Prostate gland (tissue), 2 donors: ENCODE results near the gene GPR35. TPM values are rescaled to one million over a fixed set of nuclear protein-coding genes. Genes with fewer than 3 reads are reported as not detected.
"Not testable (repeated sequence)": the region's sequence is repeated elsewhere in the genome, so short reads cannot be mapped to it uniquely, and the experiment has no call there.

Source experiments
- DNase-seq: peaks from one replicate; pipeline ENCODE4 v3.0.0-alpha.2; 2019; ENCODE audit warnings: low spot score
- H3K27ac ChIP-seq, 2 donors: fragments of 200-600 bp; sonication (generic); 2 replicates each; pipeline ENCODE4 v1.5.1; 2017 to 2019
- H3K27me3 ChIP-seq: fragments of 200-600 bp; sonication (generic); replicated peaks from 2 replicates; pipeline ENCODE4 v1.5.1; 2019; ENCODE audit not compliant: insufficient read depth
- H3K36me3 ChIP-seq, 2 donors: fragments of 200-600 bp; sonication (generic); 1 replicate in 1 of 2; 2 replicates in 1 of 2; pipeline versions ENCODE4 v1.5.1 to v1.8.1; 2017 to 2019
- H3K4me1 ChIP-seq: fragments of 200-600 bp; sonication (generic); replicated peaks from 2 replicates; pipeline ENCODE4 v1.5.1; 2019
- H3K4me3 ChIP-seq, 2 donors: fragments of 200-600 bp; sonication (generic); 2 replicates each; pipeline ENCODE4 v1.5.1; 2017 to 2019
- H3K9me3 ChIP-seq: fragments of 200-600 bp; sonication (generic); 2 replicates; pipeline ENCODE4 v1.5.1; 2017
- CTCF ChIP-seq, 4 experiments: fragments of 200-600 bp in 2 of 4; fragments of 450-650 bp in 2 of 4; sonication (generic) in 2 of 4; IDR thresholded peaks; 1 replicate in 3 of 4; 2 replicates in 1 of 4; pipeline ENCODE4 v1.5.1; 2016 to 2019; ENCODE audit warnings: antibody characterized with exemption in 4 of 4, mild to moderate bottlenecking in 2 of 4, moderate library complexity in 2 of 4
- POLR2A ChIP-seq: fragments of 450-650 bp; IDR thresholded peaks from one replicate; pipeline ENCODE4 v1.6.1; 2016; ENCODE audit warnings: antibody characterized with exemption, mild to moderate bottlenecking
- POLR2AphosphoS5 ChIP-seq: sonication (generic); formaldehyde crosslinking; IDR thresholded peaks from one replicate; pipeline ENCODE4 v1.6.1; 2017; ENCODE audit warnings: antibody characterized with exemption
- WGBS: methylation state at CpG from one replicate; pipeline ENCODE4 v1.1.5; 2018; 5-methylcytosine and 5-hydroxymethylcytosine counted together
- intact Hi-C: fragments of 100-400 bp; cut with DNase I; formaldehyde crosslinking; loops from one replicate; pipeline ENCODE4 v1.14.2; 2022
- total RNA-seq, 2 donors: library from RNA; depleted of rRNA; stranded (reverse); fragments of >200 nt; gene quantifications; one replicate each; pipeline ENCODE4 v1.1.0, GENCODE V29; 2016

The GPR35 gene
- total RNA-seq, 2 donors from 2014 or later: 3.3 to 4.6 TPM

GRCh38 chr2:240649331-240649730, 24.1 kb downstream of the GPR35 start:
- no peaks in the 10 kb centered on the region for H3K36me3 ChIP-seq
- no peaks in the 10 kb centered on the region for H3K9me3 ChIP-seq
- no peak for DNase-seq

GRCh38 chr2:240650254-240650965, 25.1 kb downstream of the GPR35 start:
- TF ChIP-seq POLR2A (no peak), CTCF (IDR thresholded peaks at IDR 0.05) (no peak), POLR2AphosphoS5 (no peak)

More at GRCh38 chr2:240649331-240649730, 24.1 kb downstream of the GPR35 start:
- intact Hi-C loops: no loop called here
- WGBS: 47% methylated on average over 7 of the region's 7 CpGs
- H3K4me1 ChIP-seq: no peaks in the 10 kb centered on the region
- H3K4me3 ChIP-seq: no peak overlapping the region
- H3K27ac ChIP-seq: no peak overlapping the region
- TF ChIP-seq CTCF (IDR thresholded peaks at IDR 0.05) (no peak), POLR2AphosphoS5 (no peak), POLR2A (no peak)
- peaks cover 6% of the 10 kb centered on the region for H3K27me3 ChIP-seq

GRCh38 chr2:240651185-240651584, 25.9 kb downstream of the GPR35 start:
- no peaks in the 10 kb centered on the region for H3K9me3 ChIP-seq
- no peak for DNase-seq
- 47% methylated on average over 3 of the region's 3 CpGs for WGBS
- no peaks in the 10 kb centered on the region for H3K36me3 ChIP-seq
- H3K27ac ChIP-seq: no peak overlapping the region
- H3K27me3 ChIP-seq: peaks cover 2% of the 10 kb centered on the region
- TF ChIP-seq POLR2AphosphoS5 (no peak), CTCF (IDR thresholded peaks at IDR 0.05) (no peak), POLR2A (no peak)
- H3K4me3 ChIP-seq: no peak overlapping the region
- no peaks in the 10 kb centered on the region for H3K4me1 ChIP-seq
- intact Hi-C loops: no loop called here

More at GRCh38 chr2:240650254-240650965, 25.1 kb downstream of the GPR35 start:
- Histone ChIP-seq H3K4me3 (no peak overlapping the region), H3K27ac (no peak overlapping the region), H3K9me3 (no peaks in the 10 kb centered on the region), H3K27me3 (peaks cover 2% of the 10 kb centered on the region), H3K4me1 (no peaks in the 10 kb centered on the region), H3K36me3 (no peaks in the 10 kb centered on the region)
- DNase-seq: no peak
- 94% methylated on average over 13 of the region's 13 CpGs for WGBS
- intact Hi-C loops: no loop called here

- no peak overlapping the region for H3K27ac ChIP-seq
- no peaks in the 10 kb centered on the region for H3K27me3 ChIP-seq
These were observed 30.9 kb downstream of the GPR35 start for GRCh38 chr2:240655931-240656886.

GRCh38 chr2:240659883-240660282, 34.6 kb downstream of the GPR35 start:
- H3K27ac ChIP-seq, H3K27me3 ChIP-seq, H3K9me3 ChIP-seq, DNase-seq, H3K4me3 ChIP-seq, H3K36me3 ChIP-seq, intact Hi-C loops, H3K4me1 ChIP-seq: not testable (repeated sequence)
- WGBS: 83% methylated on average over 7 of the region's 7 CpGs

More at GRCh38 chr2:240655931-240656886, 30.9 kb downstream of the GPR35 start:
- WGBS: 69% methylated on average over 10 of the region's 10 CpGs
- intact Hi-C loops: no loop called here
- no peaks in the 10 kb centered on the region for H3K4me1 ChIP-seq
- TF ChIP-seq POLR2AphosphoS5 (no peak), CTCF (IDR thresholded peaks at IDR 0.05) (no peak), POLR2A (no peak)
- H3K4me3 ChIP-seq: no peak overlapping the region
- no peaks in the 10 kb centered on the region for H3K36me3 ChIP-seq
- H3K9me3 ChIP-seq: no peaks in the 10 kb centered on the region
- no peak for DNase-seq
